PFSK-1 (cell line): Measurements from ENCODE around the gene ADAMTSL5.

Experiments used
- FOXP2 ChIP-seq: optimal IDR thresholded peaks from 2 replicates; pipeline ENCODE3; 2011; ENCODE audit warnings: borderline replicate concordance, control low read depth, inconsistent platforms; ENCODE audit not compliant: insufficient read depth; ENCODE audit errors: extremely low read length, extremely low read depth
- POLR2AphosphoS5 ChIP-seq: IDR thresholded peaks from 2 replicates; pipeline ENCODE4 v1.6.1; 2012; ENCODE audit warnings: low read depth, mild to moderate bottlenecking, control low read depth, low read length, moderate library complexity
- REST ChIP-seq, 2 experiments: IDR thresholded peaks; 2 replicates each; pipeline versions ENCODE4 v1.6.1 to v1.8.0; 2011 to 2012; ENCODE audit warnings: low read depth in 2 of 2, low read length in 2 of 2, control low read depth in 1 of 2, inconsistent platforms in 1 of 2, mild to moderate bottlenecking in 1 of 2, moderate library complexity in 1 of 2; ENCODE audit not compliant: insufficient read depth in 1 of 2
- SIN3A ChIP-seq: IDR thresholded peaks from 2 replicates; pipeline ENCODE4 v1.6.1; 2012; ENCODE audit warnings: mild to moderate bottlenecking, low read length, moderate library complexity, borderline replicate concordance; ENCODE audit not compliant: insufficient read depth
- TAF1 ChIP-seq: IDR thresholded peaks from 2 replicates; pipeline ENCODE4 v1.6.1; 2012; ENCODE audit warnings: low read length, control low read depth, borderline replicate concordance; ENCODE audit not compliant: insufficient read depth

The ADAMTSL5 gene

GRCh38 chr19:1467490-1468273 is 45.1 kb downstream of the ADAMTSL5 start:
- no peak for TF ChIP-seq POLR2AphosphoS5
- TF ChIP-seq TAF1: no peak
- no peak for TF ChIP-seq REST (IDR thresholded peaks at IDR 0.05; ENCODE audit: insufficient read depth in 1 of 2, low read depth in 2 of 2, low read length in 2 of 2)
- TF ChIP-seq SIN3A: no peak
- no peak for TF ChIP-seq FOXP2

GRCh38 chr19:1467215-1467489 is 45.7 kb downstream of the ADAMTSL5 start:
- TF ChIP-seq REST (IDR thresholded peaks at IDR 0.05; ENCODE audit: insufficient read depth in 1 of 2, low read depth in 2 of 2, low read length in 2 of 2) (no peak), FOXP2 (no peak), TAF1 (no peak)

- TF ChIP-seq FOXP2 (no peak), POLR2AphosphoS5 (no peak), REST (IDR thresholded peaks at IDR 0.05; ENCODE audit: insufficient read depth in 1 of 2, low read depth in 2 of 2, low read length in 2 of 2) (no peak), SIN3A (no peak), TAF1 (no peak)
Measured at GRCh38 chr19:1466461-1467214, 46.2 kb downstream of the ADAMTSL5 start.

GRCh38 chr19:1466018-1466460 is 46.8 kb downstream of the ADAMTSL5 start:
- TF ChIP-seq REST (IDR thresholded peaks at IDR 0.05; ENCODE audit: insufficient read depth in 1 of 2, low read depth in 2 of 2, low read length in 2 of 2) (no peak), FOXP2 (no peak), POLR2AphosphoS5 (no peak), SIN3A (no peak), TAF1 (no peak)
